GM21619 (cell line): ENCODE data around the gene ADAMTSL5.
"Not testable (repeated sequence)": the region's sequence is repeated elsewhere in the genome, so short reads cannot be mapped to it uniquely, and the experiment has no call there.

Source experiments
- ATAC-seq: cut with Tn5 transposase; IDR thresholded peaks from one replicate; pipeline ENCODE4 v1.9.1; 2021; ENCODE audit not compliant: unreplicated experiment

Gene ADAMTSL5

DNA sequence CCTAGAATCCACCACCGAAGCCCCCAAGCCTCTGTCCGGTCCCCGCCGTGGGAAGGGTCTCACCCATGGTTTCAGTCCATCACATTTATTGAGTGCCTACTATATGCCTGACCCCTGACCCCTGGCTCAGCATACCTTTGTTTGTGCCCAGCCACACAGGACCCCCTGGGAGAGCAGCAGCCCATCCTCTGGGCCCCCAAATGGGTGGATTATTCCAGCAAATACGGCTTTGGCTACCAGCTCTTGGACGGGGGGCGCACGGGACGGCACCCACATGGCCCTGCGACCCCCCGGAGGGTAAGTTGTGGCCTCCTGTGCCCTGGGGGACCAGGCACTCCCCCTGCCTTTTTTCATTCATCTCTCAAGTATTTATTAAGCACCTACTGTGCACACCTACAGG, 18.8 kb upstream of the ADAMTSL5 start:
- ATAC-seq = no peak

DNA sequence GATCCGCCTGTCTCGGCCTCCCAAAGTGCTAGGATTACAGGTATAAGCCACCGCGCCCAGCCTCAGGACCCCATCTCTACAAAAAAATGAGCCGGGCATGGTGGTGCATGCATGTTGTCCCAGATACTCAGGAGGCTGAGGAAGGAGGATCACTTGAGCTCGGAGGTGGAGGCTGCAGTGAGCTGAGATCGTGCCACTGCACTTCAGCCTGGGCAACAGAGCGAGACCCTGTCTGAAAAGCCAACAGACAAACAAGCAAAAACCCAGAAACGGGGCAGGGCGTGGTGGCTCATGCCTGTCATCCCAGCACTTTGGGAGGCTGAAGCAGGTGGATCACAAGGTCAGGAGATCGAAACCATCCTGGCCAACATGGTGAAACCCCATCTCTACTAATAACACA, 18.0 kb upstream of the ADAMTSL5 start:
- ATAC-seq = not testable (repeated sequence)

DNA sequence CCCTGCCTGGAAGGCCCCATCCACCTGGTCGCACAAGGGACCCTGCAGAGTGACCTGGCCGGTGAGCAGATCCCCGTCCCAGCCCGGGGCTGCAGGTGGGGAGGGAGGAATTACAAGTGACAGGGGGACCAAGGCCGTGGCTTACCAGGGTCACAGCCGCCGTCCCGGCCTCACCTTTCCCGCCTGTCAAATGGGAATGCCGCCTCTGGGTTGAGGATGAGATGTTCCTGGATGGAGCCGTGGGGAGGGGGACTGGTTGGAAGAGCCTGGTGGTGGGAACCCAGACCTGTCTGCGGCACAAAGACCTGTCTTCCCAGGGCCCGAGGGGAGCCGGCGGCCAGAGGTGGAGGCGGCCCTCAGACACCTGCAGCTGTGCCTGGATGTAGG, 16.6 kb upstream of the ADAMTSL5 start:
- no peak for ATAC-seq

DNA sequence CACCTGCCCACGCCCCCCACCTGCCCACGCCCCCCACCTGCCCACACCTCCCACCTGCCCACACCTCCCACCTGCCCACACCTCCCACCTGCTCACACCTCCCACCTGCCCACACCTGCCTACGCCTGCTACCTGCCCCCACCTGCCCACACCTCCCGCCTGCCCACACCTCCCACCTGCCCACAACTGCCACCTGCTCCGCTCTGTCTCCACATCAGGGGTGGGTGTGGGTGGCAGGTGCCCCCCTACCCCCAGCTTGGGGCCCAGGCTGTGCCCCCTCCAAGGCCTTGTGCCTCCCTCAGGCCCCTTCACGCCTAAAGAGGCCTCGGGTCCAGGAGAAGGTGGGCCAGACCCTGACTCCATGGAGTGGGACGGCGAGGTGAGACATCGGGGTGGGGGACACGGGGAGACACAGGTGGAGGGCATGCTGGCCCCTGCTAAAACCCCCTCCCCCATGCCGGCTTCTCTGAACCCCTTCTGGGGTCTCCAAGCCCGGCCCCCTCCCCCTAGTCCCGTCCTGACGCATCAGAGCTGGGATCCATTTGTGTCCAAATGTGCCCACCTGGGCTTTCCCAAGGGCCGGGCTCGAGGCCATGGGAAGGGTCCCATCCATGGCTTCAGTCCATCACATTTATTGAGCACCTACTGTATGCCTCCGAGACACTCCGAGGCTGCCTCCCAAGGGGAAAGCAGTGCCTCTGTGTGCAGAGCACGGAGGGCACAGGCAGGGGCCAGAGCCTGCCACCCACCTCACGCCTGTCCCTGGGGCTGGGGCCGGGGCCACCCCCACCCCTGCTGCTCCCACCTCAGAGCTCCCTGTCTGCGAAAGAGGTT, 16.0 kb upstream of the ADAMTSL5 start:
- no peak for ATAC-seq

DNA sequence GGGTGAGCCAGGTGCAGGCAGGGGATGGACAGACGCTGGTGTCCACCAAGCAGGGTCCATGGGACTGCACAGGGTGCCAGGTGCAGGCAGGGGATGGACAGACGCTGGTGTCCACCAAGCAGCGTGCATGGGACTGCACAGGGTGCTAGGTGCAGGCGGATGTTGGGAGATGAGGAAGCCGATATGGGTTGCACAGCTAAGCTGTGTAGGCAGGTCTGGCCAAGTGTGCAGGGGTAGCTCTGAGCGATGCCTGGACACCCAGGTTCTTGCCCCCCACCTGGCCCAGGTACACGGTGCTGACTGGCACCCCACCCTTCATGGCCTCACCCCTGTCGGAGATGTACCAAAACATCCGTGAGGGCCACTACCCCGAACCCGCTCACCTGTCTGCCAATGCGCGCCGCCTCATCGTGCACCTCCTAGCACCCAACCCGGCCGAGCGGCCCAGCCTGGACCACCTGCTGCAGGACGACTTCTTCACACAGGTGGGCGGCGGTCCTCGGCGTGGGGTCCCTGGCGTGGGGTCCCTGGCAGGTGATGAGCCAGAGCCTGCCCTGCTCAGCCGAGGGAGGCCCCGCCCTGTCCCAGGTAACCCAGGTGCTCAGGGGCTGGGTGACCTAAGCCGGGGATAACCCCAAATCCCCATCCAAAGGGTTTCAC, 15.0 kb upstream of the ADAMTSL5 start:
- ATAC-seq = no peak

DNA sequence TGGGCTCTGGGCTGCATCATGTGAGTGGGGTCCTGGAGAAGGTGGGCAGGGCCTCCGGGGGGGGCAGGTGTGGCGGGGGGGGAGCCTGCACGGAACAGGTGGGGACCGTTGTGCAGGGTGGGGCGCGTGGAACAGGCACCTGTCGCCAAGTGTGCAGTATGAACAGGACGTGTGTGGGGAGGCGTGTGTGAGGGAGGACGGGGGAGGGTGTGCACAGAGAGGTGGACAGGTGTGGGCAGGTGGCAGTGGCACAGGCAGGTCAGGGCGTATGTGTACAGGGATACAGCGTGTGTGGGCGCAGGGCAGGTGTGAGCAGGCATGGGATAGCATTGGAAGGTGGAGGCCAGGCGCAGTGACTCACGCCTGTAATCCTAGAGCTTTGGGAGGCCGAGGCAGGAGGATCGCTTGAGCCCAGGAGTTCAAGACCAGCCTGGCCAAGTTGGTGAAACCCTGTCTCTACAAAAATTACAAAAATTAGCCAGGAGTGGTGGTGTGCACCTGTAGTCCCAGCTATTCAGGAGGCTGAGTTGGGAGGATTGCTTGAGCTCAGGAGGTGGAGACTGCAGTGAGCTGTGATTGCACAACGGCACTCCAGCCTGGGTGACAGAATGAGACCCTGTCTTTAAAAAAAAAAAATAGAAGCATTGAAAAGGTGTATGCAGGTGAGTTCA, 14.3 kb upstream of the ADAMTSL5 start:
- ATAC-seq = no peak

DNA sequence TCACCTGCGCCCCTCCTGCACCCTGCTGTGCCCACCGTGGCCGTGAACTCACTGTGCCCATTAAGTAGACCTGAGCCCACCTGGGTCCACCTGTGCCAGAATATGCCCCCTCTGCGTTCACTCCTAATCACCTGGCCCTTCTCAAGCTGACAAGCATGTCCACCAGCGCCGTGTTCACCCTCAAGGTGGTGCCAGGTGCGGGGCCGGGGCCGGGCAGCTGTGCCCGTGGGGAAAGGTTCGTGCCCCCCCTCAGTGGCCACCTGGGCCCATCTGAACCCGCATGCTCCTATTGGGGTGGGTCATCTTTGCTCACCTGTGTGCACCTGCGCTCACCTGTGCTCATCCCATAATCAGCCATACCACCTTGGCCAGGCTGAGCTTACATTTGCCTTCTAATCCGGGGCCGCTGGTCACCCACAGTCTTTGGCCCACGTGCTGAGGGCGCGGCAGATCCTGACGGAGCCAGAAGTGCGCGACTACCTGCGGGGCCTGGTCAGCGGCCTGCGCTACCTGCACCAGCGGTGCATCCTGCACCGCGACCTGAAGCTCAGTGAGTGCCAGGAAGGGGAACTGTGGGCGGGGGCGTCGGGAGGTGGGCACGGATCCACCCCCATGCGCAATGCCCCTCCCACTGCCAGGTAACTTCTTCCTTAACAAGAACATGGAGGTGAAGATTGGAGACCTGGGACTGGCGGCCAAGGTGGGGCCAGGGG, 13.4 kb upstream of the ADAMTSL5 start:
- ATAC-seq = no peak

DNA sequence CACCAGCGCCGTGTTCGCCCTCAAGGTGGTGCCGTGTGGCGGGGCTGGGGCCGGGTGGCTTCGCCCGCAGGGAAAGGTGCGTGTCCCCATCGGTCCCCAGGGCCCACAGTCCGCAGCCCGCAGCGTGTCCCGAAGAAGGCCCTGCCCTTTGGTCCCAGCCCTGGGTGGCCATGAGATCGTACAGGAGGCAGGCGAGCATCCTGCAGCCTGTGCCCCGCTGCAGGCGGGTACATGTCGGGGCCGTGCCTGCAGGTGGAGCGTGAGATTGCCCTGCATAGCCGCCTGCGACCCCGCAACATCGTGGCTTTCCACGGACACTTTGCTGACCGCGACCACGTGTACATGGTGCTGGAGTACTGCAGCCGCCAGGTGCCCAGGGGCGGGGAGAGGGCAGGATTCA, 12.5 kb upstream of the ADAMTSL5 start:
- no peak for ATAC-seq

DNA sequence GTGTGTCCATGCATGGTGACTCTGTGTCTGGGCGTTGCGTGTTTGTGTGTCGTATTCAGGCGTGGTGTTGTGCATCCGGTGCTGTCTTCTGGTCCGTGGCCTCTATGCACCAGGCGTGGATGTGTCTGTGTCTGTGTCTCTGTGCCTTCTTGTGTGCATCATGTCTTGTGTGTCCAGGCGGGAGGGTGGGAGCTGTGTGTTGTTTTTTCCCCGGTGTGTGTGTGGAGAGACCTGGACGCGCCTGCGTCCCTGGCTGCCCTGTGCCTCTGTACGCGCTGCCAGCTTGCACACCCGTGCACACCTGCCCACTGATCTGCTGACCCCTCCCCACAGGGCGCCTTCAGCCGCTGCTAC, 12.1 kb upstream of the ADAMTSL5 start:
- no peak for ATAC-seq

DNA sequence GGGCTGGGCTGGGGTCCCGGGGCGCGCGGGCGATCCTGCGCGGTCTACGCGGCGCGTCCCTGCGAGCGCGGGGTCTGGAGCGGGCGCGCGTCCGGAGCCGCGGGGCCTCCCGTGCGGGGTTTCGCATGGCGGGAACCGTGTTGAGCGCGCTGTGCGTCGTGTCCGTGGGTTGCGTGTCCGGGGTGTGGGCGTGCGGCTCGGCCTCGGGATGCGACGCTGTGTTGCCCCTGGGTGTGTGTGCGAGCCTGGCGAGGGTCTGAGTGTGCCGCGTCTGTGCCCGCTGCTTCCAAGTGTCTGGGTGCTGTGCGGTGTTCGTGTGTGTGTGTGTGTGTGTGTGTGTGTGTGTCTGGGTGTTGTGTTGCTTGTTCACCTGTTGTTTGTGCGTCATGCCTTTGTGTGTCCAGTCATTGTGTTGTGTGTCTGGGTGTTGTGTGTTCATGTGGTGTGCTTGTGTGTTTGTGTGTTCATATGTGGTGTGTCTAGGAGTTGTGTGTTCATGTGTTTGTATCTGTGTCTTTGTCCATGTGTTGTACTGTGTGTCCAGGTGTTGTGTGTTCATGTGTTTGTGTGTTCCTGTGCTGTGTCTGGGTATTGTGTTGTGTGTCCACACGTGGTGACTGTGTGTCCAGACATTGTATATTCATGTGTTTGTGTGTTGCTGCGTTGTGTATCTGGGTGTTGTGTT, 11.6 kb upstream of the ADAMTSL5 start:
- ATAC-seq = no peak

DNA sequence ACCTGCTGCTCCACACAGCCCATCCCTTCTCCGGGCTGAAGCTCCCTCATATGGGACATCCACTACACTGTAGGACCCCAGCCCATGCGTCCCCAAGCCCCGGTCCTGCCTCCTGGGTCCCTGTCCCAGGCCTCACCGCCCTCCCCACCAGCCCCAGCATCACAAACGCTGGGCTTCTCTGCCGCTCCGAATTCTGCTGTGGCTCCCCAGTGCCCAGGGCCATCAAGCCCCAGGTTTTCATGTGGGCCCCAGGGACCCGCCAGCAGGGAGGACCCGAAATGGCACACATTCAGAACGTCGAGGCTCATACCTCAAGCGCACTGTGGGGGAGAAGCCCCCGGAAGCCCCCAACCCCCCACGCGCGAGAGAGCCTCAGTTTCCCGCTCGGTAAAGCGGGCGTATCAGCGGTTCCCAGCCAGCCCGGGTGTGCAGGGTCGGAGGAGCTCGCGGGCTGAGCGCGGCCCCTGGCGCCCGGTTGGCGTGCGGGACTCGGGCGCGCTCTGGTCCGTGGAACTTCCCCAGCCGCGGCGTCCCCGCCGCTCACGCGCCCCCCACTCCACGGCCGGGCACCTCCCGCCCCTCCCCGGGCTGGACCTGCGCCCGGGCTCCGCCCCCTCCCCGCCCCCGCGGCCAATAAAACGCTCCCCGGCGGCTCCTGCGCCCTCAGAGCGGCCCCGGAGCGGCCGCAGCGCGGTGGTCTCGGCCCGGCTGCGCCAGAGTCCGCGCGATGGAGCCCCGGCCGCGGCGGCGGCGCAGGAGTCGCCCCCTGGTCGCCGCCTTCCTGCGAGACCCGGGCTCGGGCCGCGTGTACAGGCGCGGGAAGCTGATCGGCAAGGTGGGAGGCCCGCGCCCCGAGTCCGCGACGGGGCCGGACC, 10.8 kb upstream of the ADAMTSL5 start, which contains the start of gene PLK5:
Gene PLK5, plus strand, starts transcription at position 666 of the 875 bp plus-strand sequence. CDS start 2,920 bp downstream, outside the sequence.
- ATAC-seq = no peak

DNA sequence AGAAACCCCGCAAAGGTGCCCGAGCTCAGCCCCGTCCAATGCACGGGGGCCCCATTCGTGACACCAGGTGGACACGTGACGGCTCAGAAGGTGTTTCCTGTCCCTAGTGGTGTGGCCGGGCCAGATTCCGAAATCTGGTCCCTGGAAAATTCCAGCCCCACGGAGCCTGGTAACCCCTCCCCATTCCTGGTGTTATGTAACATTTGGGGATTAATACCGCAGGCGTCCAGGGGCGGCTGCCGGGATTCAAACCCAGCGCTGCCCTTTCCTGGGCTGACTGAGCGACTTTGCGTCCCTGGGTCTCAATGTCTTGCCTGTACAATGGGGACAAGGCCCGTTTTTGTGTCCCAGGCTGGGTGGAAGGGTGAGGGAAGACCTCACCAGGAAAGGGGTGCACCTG, 10.0 kb upstream of the ADAMTSL5 start:
- ATAC-seq = no peak

DNA sequence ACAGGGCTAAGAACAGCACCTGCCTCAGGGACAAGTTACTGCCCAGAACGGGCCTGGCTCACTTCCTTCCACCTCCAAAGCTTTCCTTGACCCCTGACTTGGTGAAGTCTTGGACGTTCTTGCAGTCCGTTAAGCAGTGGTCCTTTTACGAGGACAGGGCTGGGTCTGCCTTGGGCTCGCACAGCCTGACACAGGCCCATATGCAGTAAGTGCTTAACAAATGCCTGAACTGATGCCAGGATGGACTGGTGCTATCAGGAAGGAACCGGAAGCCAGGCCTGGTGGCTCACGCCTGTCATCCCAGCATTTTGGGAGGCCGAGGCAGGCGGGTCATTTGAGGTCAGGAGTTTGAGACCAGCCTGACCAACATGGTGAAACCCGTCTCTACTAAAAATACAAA, 9.2 kb upstream of the ADAMTSL5 start:
- ATAC-seq = no peak

DNA sequence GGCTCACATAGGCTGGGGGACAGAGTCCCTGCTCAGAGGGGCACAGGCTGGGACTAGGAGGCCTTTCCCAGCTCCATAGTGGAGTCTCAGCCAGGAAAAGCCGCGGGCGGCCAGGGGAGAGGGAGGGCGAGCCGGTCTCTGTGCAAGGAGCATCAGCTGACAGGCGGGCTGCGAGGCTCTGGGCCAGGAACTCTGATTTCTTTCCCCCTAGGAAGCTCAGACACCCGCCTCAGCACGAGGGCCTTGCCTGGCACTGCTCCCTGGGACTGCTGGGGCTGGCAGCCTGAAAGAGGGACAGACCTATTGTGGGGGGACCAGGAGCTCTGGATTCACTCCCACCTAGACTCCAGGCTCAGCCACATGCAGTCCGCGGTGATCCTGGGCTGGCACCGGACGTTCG, 8.8 kb upstream of the ADAMTSL5 start:
- ATAC-seq = no peak

DNA sequence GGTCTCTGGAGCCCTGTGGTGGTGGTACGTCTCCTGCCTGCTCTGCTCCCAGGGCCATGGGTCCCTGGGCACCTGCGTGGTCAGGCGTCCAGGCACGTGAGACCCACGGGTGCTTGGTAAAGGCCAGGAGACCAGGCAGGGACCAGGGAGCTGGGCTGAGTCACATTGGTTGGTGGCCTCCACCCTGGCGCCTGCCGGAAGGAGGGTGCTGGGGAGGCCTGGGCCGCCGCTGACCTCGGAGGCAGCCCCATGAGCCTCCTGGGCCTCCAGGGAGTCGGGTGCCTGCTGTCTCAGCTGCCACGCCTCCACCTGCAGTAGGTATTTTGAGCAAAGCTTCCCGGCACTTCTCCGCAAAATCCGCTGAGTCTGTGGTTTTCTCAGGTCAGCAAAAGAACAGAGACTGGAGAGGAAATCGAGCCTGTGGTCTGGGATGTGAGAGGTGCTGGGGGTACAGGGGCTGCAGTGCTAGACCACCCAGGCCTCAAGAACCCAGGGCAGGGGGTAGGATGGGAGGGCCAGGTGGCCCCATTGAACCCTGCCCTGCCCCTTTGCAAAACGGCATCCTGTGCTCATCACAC, 7.5 kb upstream of the ADAMTSL5 start:
- ATAC-seq = no peak

DNA sequence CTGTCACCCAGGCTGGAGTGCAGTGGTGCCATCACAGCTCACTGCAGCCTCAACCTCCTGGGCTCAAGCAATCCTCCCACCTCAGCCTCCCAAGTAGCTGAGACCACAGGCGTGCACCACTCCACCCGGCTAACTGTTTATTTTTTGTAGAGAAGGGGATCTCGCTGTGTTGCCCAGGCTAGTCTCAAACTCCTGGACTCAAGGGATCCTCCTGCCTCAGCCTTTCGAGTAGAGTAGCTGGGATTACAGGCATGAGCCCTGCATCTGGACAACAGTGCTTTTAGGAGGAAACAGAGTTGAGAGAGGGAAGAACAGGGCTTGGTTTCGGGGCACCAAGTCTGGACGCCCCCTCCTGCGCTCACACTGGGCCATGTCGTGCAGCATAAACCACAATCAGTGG, 7.0 kb upstream of the ADAMTSL5 start:
- not testable (repeated sequence) for ATAC-seq

DNA sequence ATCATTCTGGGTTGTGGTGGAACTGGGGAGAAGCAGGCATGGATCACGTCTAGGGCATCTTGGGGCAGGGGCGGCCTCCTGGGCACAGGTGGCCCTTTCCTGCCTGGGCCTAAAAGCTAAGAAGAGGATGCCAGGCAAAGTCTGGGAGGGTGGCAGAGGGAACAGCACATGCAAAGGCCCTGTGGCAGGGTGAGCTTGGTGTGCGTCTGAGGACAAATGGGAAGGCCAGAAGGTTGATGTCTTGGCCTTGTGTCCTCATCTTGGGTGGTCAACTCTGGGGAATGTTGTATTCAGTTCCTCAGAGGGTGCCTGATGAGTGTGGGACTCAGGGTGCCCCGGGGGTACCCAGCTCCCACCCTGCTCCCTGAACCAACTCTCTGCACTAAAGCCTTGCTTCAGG, 5.7 kb upstream of the ADAMTSL5 start:
- no peak for ATAC-seq

DNA sequence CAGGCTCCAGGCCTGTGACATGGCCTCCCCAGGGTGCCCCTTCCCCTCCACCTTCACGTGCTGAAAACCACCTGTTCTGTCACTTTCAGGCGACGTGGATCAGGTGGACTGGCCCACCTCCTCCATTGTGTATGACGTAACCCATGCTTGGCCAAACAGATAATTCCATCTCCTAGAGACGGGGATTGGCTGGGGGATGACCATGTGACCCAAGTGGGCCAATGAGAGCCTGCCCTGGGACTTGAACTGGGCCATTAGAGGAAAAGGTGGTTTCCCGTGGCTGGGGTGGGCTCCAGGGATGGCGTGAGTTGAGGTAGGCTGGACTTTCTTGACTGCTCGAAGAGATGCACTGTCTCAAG, 3.6 kb upstream of the ADAMTSL5 start:
- ATAC-seq = no peak

DNA sequence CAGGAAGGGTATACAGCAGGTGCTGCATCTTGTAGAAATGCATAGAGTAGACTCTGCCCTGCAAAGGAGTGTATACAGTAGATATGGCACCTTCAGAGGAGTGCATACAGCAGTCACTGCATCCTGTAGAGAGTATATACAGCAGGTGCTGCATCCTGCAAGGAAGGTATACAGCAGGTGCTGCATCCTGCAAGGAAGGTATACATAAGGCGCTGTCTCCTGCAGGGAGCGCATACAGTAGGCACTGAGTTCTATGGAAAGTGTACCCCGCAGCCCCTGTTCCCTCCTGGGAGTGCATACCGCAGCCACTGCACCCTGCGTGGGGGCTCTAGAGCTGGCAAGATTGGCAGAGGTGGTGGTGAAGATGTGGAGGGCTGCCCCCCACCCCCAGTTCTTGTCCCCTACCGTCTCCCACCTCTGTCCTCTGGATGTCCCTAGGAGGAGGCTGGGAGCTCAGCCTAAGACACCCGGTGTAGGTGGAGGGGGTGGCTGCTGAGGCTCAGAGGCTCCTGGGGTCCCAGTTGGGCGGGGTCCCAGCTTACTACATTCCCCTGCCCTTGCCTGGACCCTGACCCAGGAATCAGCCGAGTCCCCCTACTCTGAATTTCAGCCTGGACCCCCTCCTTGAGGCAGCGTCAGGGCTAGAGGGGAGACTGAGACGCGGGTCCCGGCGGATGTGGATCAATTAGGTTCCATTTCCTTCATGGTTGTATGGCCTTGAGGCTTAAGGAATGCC, 2.3 kb upstream of the ADAMTSL5 start:
- no peak for ATAC-seq
